BLaER1 (cell line): ENCODE measurements around the gene PPARG.

ENCODE experiments used
- H3K27ac ChIP-seq: shearing (Covaris generic); formaldehyde crosslinking; 2 replicates; pipeline ENCODE4 v1.8.1; 2022
- H3K27me3 ChIP-seq: shearing (Covaris generic); formaldehyde crosslinking; 2 replicates; pipeline ENCODE4 v1.8.1; 2022
- H3K36me3 ChIP-seq: shearing (Covaris generic); formaldehyde crosslinking; 2 replicates; pipeline ENCODE4 v1.8.1; 2022
- H3K4me1 ChIP-seq: shearing (Covaris generic); formaldehyde crosslinking; 2 replicates; pipeline ENCODE4 v1.8.1; 2022
- H3K4me2 ChIP-seq: shearing (Covaris generic); formaldehyde crosslinking; 2 replicates; pipeline ENCODE4 v1.8.1; 2022
- H3K4me3 ChIP-seq: shearing (Covaris generic); formaldehyde crosslinking; 2 replicates; pipeline ENCODE4 v1.8.1; 2022
- H3K9ac ChIP-seq: shearing (Covaris generic); formaldehyde crosslinking; 2 replicates; pipeline ENCODE4 v1.8.1; 2022
- H3K9me3 ChIP-seq: shearing (Covaris generic); formaldehyde crosslinking; 2 replicates; pipeline ENCODE4 v1.8.1; 2022
- H4K20me1 ChIP-seq: shearing (Covaris generic); formaldehyde crosslinking; 2 replicates; pipeline ENCODE4 v1.8.1; 2022
- Cebpa-rat ChIP-seq: shearing (Covaris generic); IDR thresholded peaks from 2 replicates; pipeline ENCODE4 v1.8.1; 2022

The PPARG gene

DNA sequence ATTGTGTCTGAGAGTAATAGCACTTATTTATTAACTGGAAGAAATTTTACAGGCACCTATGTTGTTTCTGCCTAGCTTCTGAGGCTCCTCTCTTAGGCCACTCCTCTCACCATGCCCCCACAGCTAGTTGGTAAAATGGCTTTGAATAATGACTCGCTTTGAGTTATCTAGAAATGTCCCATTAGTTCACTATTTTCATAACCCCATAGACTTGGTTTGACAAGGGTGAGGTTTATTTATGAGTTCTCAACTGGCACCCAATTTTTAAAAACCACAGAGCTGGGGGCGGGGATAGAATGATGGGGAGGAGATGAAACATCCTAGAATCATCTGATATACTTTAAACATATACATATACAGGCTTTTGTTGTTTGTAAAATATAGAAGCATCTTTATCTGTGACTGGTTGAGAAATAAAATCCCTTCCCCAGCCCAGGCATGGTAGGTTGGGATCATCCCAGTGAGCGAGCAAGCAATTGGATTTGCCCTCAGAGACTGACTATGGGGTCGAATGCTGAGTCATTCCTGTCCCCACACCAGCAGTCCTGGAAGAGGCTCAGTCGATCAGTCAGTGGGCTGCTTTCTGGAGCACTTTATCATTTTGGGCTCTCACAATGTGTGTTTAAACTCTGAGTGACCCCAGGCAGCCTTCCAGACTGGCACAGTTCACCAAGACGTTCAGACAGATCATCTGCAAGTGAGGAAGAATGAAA, 135.2 kb downstream of the PPARG start:
- no peak for TF ChIP-seq Cebpa-rat
- no peaks in the 10 kb centered on the region for H3K4me1 ChIP-seq
- no peak overlapping the region for H3K4me3 ChIP-seq
- no peaks in the 10 kb centered on the region for H4K20me1 ChIP-seq
- H3K36me3 ChIP-seq = no peaks in the 10 kb centered on the region
- H3K27ac ChIP-seq = no peak overlapping the region
- H3K9me3 ChIP-seq = no peaks in the 10 kb centered on the region
- H3K27me3 ChIP-seq = no peaks in the 10 kb centered on the region
- H3K9ac ChIP-seq = no peak overlapping the region
- H3K4me2 ChIP-seq = no peak overlapping the region

DNA sequence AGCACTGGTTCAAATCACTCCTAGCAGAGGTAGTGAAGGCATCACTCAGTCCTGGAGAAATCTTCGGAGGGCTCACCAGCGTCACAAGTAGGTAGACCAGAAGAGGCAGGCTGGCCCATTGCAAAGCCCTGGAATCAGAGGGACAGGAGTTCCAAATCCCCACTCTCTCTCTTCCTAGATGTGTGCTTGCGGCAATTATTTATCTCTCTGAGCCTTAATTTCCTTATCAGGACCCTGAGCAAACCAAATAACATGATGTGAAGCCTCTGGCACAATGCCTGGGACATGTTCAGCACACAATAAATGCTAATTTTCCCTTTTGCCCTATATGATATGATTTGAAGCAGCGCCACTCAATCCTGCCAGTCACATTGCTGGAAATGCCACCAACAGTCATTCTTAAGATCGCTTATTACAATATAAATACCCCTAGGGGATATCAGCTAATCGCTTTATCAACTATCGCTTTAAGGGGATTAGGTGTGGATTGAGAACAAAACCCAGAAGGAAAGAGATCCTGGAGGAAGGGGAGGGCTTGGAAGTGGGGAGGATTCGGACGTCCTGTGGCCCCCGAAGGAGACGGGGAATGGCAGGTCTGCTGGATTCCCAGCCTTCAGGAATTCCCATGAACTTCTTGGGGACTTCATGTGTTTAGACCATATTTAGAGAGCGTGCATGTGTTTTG, 135.9 kb downstream of the PPARG start:
- Histone ChIP-seq H3K9me3 (no peaks in the 10 kb centered on the region), H3K27ac (no peak overlapping the region), H3K4me2 (no peak overlapping the region), H3K27me3 (no peaks in the 10 kb centered on the region), H3K4me3 (no peak overlapping the region), H4K20me1 (no peaks in the 10 kb centered on the region), H3K36me3 (no peaks in the 10 kb centered on the region), H3K9ac (no peak overlapping the region), H3K4me1 (no peaks in the 10 kb centered on the region)
- TF ChIP-seq Cebpa-rat = no peak

DNA sequence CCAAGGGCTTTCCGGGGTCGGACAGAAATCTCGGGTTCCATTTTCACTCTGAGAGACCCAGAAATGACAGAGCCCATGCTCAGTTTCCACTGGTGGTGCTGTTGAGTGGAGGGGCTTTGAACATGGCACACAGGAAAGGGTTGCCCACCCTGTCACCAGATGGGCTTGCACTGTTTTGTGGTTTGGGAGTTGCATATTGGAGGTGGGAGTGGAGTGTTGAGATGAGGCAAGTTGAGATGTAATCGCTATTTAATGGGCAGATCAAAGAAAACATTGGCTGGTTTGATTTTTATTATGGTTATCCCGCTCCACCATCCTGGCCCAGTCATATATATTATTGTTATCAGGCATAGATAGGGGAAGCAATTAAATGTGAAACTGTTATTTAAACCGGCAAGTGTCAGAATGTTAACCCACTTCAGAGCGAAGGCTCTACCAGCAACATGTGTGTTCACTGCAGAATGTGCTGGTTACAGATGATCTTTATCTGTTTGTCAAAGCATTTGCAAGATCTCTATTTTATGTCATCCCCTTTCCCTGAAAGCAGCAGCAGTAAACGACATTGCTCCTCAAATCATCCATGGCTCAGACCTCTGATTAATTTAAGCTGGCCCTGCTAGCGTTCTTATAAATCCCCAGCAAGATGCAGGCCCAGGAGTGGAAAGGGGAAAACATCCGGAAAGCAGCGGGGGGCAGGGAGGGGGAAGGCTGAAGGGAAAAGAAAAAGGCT, 137.1 kb downstream of the PPARG start:
- Histone ChIP-seq H3K4me3 (no peak overlapping the region), H3K27me3 (no peaks in the 10 kb centered on the region), H4K20me1 (no peaks in the 10 kb centered on the region), H3K9ac (no peak overlapping the region), H3K4me1 (no peaks in the 10 kb centered on the region), H3K36me3 (no peaks in the 10 kb centered on the region), H3K27ac (no peak overlapping the region), H3K4me2 (no peak overlapping the region), H3K9me3 (no peaks in the 10 kb centered on the region)
- no peak for TF ChIP-seq Cebpa-rat

DNA sequence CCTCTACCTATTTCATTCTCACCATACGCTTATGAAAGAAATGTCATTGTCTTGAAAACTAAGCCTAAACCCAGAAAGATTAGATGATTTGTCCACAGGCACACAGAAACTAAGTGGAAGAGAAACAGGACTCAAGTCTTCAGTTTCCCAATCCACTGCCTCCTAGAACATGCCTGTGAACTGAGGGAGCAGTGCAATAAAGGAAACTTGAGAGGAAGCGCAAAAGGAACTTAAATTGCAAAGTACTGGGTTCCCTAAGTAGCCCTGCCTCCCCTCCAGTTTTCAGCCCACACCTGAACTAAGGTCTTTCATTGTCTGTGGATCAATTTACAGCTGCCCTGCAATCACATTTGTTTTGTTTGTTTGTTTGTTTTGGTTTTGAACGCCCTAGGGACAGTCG, 138.7 kb downstream of the PPARG start:
- Histone ChIP-seq H3K4me2 (no peak overlapping the region), H3K4me1 (no peaks in the 10 kb centered on the region), H3K27me3 (no peaks in the 10 kb centered on the region), H3K27ac (no peak overlapping the region), H3K36me3 (no peaks in the 10 kb centered on the region), H4K20me1 (no peaks in the 10 kb centered on the region), H3K9ac (no peak overlapping the region), H3K4me3 (no peak overlapping the region), H3K9me3 (no peaks in the 10 kb centered on the region)
- no peak for TF ChIP-seq Cebpa-rat

DNA sequence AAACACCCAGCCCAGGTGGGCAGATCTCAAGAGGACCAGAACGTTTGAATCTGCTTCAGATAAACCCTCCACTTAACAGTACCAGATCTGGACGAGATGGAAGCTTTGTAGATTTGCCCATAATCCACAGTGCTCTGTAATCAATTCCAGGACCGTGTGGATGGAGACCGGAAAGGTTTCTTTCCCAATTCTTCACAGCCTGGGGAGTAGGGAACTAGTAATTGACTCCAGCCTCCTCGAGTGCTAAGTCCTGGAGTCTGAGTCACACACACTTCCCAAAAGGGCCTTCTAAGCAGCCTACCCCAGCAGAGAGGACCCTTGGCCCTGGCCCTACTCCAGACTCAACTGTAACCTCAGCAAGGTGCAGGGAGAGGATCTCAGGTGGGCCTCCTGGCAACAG, 139.3 kb downstream of the PPARG start:
- Histone ChIP-seq H3K4me1 (no peaks in the 10 kb centered on the region), H3K27me3 (no peaks in the 10 kb centered on the region), H3K9me3 (no peaks in the 10 kb centered on the region), H3K27ac (no peak overlapping the region), H4K20me1 (no peaks in the 10 kb centered on the region), H3K4me2 (no peak overlapping the region), H3K4me3 (no peak overlapping the region), H3K36me3 (no peaks in the 10 kb centered on the region), H3K9ac (no peak overlapping the region)
- TF ChIP-seq Cebpa-rat = no peak

DNA sequence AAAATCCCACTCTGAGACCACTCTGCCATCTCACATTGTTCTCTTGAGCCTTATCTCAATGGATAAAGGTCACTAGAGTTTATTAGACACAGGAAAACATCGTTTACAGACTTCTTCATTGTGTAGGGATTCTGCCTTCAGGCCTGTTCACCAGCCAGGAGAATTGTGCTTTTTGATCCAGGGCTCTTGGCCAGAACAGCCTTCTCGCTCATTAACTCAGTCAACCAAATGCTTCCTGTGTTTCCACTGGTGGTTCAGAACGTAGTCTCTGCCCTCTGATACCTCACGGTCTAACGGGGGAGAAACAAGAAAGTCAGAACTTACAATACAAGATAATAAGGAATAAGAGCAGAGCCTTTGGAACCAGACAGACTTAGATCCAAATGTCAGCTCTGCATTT, 141.2 kb downstream of the PPARG start:
- H3K4me3 ChIP-seq = no peak overlapping the region
- no peak overlapping the region for H3K9ac ChIP-seq
- TF ChIP-seq Cebpa-rat = no peak
- H3K27me3 ChIP-seq = no peaks in the 10 kb centered on the region
- no peaks in the 10 kb centered on the region for H3K9me3 ChIP-seq
- H3K36me3 ChIP-seq = no peaks in the 10 kb centered on the region
- no peaks in the 10 kb centered on the region for H4K20me1 ChIP-seq
- H3K27ac ChIP-seq = no peak overlapping the region
- H3K4me2 ChIP-seq = no peak overlapping the region
- H3K4me1 ChIP-seq = no peaks in the 10 kb centered on the region

DNA sequence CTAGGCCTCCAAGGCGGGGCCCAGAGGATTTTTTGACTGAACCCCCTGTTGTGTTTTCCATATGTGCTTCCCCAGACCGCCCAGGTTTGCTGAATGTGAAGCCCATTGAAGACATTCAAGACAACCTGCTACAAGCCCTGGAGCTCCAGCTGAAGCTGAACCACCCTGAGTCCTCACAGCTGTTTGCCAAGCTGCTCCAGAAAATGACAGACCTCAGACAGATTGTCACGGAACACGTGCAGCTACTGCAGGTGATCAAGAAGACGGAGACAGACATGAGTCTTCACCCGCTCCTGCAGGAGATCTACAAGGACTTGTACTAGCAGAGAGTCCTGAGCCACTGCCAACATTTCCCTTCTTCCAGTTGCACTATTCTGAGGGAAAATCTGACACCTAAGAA, 145.0 kb downstream of the PPARG start:
- Histone ChIP-seq H3K9me3 (no peaks in the 10 kb centered on the region), H4K20me1 (no peaks in the 10 kb centered on the region), H3K36me3 (no peaks in the 10 kb centered on the region), H3K27me3 (no peaks in the 10 kb centered on the region), H3K9ac (no peak overlapping the region), H3K4me1 (no peaks in the 10 kb centered on the region), H3K4me2 (no peak overlapping the region), H3K27ac (no peak overlapping the region), H3K4me3 (no peak overlapping the region)
- no peak for TF ChIP-seq Cebpa-rat

DNA sequence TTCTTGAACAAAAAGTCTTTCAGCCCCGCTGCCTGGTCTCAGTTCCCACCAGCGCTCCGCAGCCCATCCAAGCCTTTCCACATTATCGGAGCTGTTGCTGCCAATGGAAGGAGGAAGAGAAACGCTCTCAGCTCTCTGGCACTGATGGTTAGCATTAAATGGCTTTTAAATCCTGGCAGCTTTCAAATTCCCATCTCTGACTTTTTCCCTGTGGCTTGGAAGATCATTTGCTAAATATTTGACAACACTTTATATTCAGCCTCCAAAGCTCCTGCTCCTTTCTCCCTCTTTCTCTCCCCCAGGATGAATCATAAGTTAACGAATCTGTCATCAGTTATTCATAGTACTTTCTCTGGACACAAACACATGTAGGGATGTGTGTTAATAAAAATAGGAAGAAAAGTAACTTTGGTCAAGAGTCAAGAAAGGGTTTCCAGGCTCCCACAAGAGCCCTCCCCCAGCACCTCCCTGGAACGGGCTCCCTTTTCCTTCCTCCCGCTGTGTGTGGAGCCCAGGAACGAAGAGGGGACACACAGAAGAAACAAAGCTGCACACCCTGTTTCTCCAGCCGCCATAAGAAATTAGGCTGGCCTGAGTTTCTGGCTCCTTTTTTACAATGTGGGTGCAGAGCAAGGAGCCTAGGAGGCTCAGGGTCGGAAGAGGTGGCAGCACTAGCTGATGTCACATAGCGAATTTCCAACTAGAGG, 147.8 kb downstream of the PPARG start:
- no peaks in the 10 kb centered on the region for H4K20me1 ChIP-seq
- TF ChIP-seq Cebpa-rat = no peak
- H3K4me3 ChIP-seq = no peak overlapping the region
- H3K36me3 ChIP-seq = no peaks in the 10 kb centered on the region
- no peak overlapping the region for H3K27ac ChIP-seq
- no peak overlapping the region for H3K4me2 ChIP-seq
- no peak overlapping the region for H3K9ac ChIP-seq
- H3K9me3 ChIP-seq = no peaks in the 10 kb centered on the region
- no peaks in the 10 kb centered on the region for H3K27me3 ChIP-seq
- H3K4me1 ChIP-seq = no peaks in the 10 kb centered on the region

DNA sequence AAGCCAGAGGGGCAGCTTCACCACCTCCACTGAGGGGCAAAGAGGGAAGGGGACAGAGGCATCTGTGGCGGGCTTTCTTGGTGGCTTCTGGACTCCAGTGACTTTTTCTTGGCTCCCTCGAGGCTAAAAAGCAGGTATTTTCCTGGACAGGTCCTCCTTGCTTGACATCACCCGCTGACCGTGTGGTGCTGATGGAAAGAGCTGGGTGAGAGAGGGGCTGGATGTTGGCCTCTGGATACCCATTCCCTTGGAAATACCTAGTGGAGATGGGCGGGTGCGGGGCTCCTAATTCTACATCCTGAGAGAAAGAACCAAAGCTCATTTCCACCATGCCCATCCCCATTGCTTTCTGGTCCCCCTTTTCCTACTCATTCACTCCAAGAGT, 148.3 kb downstream of the PPARG start:
- Histone ChIP-seq H3K9me3 (no peaks in the 10 kb centered on the region), H3K27me3 (no peaks in the 10 kb centered on the region), H3K9ac (no peak overlapping the region), H3K4me1 (no peaks in the 10 kb centered on the region), H3K27ac (no peak overlapping the region), H3K4me2 (no peak overlapping the region), H3K36me3 (no peaks in the 10 kb centered on the region), H3K4me3 (no peak overlapping the region), H4K20me1 (no peaks in the 10 kb centered on the region)
- TF ChIP-seq Cebpa-rat = no peak

DNA sequence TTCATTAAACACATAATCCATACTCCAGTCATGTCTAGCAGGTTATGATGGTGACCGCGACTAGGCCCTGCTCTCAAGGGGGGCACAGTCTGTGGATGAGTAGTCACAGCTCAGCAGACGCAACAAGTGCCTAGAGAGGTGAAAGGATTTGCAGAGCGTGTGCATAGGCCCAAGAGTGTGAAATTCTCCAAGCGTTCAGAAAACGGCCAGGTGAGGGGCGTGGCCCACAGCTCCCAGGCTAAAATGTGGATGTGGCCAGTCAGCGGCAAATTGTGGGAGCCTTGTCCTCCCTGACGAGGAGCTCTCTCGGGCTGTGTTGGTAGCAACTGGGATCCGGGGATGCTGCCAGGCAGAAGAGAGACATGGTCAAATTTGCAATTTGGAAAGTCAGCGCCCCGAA, 149.0 kb downstream of the PPARG start:
- no peak overlapping the region for H3K27ac ChIP-seq
- H3K27me3 ChIP-seq = no peaks in the 10 kb centered on the region
- no peak overlapping the region for H3K9ac ChIP-seq
- no peak overlapping the region for H3K4me3 ChIP-seq
- no peaks in the 10 kb centered on the region for H3K4me1 ChIP-seq
- no peaks in the 10 kb centered on the region for H4K20me1 ChIP-seq
- H3K4me2 ChIP-seq = no peak overlapping the region
- TF ChIP-seq Cebpa-rat = no peak
- H3K36me3 ChIP-seq = no peaks in the 10 kb centered on the region
- H3K9me3 ChIP-seq = no peaks in the 10 kb centered on the region
